DOHH2 (cell line): ENCODE measurements around the gene SLC36A2.

ENCODE experiments used
- H3F3A ChIP-seq: fragments of 200-600 bp; sonication (generic), shearing (Covaris generic); 2 replicates; pipeline ENCODE4 v1.6.0; 2016; ENCODE audit warnings: antibody characterized with exemption, mild to moderate bottlenecking; ENCODE audit not compliant: control insufficient read depth, insufficient read depth
- H3K27ac ChIP-seq: fragments of 200-600 bp; sonication (generic); 2 replicates; pipeline ENCODE4 v1.5.1; 2014; ENCODE audit warnings: low read depth, mild to moderate bottlenecking, low read length, moderate library complexity
- H3K27me3 ChIP-seq: fragments of 200-600 bp; sonication (generic); 2 replicates; pipeline ENCODE4 v1.6.1; 2014; ENCODE audit warnings: mild to moderate bottlenecking, low read length, mixed read lengths; ENCODE audit not compliant: control insufficient read depth
- H3K36me3 ChIP-seq: fragments of 200-600 bp; sonication (generic); 2 replicates; pipeline ENCODE4 v1.6.1; 2014; ENCODE audit warnings: mild to moderate bottlenecking, low read length, moderate library complexity, mixed read lengths; ENCODE audit not compliant: control insufficient read depth
- H3K4me1 ChIP-seq: fragments of 200-600 bp; sonication (generic); 2 replicates; pipeline ENCODE4 v1.6.1; 2014; ENCODE audit warnings: mild to moderate bottlenecking, low read length, mixed read lengths; ENCODE audit not compliant: control insufficient read depth
- H3K4me2 ChIP-seq: fragments of 200-600 bp; sonication (generic); 2 replicates; pipeline ENCODE4 v1.6.0; 2014; ENCODE audit warnings: mild to moderate bottlenecking, low read length, moderate library complexity
- H3K4me3 ChIP-seq: fragments of 200-600 bp; sonication (generic); 2 replicates; pipeline ENCODE4 v1.5.1; 2014; ENCODE audit warnings: mild to moderate bottlenecking, low read length, mixed read lengths
- H3K79me2 ChIP-seq: fragments of 200-600 bp; sonication (generic); 2 replicates; pipeline ENCODE4 v1.6.1; 2014; ENCODE audit warnings: mild to moderate bottlenecking, low read length, mixed read lengths; ENCODE audit not compliant: control insufficient read depth
- H3K9me2 ChIP-seq: fragments of 200-600 bp; sonication (generic); replicated peaks from 2 replicates; pipeline ENCODE4 v1.6.1; 2014; ENCODE audit warnings: mild to moderate bottlenecking, low read length, mixed read lengths; ENCODE audit not compliant: control insufficient read depth
- H3K9me3 ChIP-seq: fragments of 200-600 bp; sonication (generic); 2 replicates; pipeline ENCODE4 v1.6.1; 2014; ENCODE audit warnings: antibody characterized with exemption, low read length, mixed read lengths; ENCODE audit not compliant: control insufficient read depth, insufficient read depth
- H4K20me1 ChIP-seq: fragments of 200-600 bp; sonication (generic); 2 replicates; pipeline ENCODE4 v1.6.0; 2014; ENCODE audit warnings: low read depth, mild to moderate bottlenecking, antibody characterized with exemption, low read length, moderate library complexity; ENCODE audit not compliant: control insufficient read depth, insufficient read depth
- EZH2phosphoT487 ChIP-seq: fragments of 200-600 bp; sonication (generic); IDR thresholded peaks from 2 replicates; pipeline ENCODE4 v1.6.1; 2017; ENCODE audit warnings: borderline replicate concordance, mild to moderate bottlenecking, antibody characterized with exemption, low read length, moderate library complexity, mixed read lengths
- TF ChIP-seq, protein P1 (sequence below): fragments of 200-600 bp; sonication (generic); IDR thresholded peaks from one replicate; pipeline ENCODE4 v1.5.1; 2014; ENCODE audit warnings: antibody characterized with exemption, mild to moderate bottlenecking, low read depth, low read length; ENCODE audit not compliant: poor library complexity, severe bottlenecking

Gene SLC36A2

GRCh38 chr5:151348789-151349188 lies 1.4 kb upstream of the SLC36A2 start:
- no peak for TF ChIP-seq EZH2phosphoT487
- TF ChIP-seq, protein P1, sequence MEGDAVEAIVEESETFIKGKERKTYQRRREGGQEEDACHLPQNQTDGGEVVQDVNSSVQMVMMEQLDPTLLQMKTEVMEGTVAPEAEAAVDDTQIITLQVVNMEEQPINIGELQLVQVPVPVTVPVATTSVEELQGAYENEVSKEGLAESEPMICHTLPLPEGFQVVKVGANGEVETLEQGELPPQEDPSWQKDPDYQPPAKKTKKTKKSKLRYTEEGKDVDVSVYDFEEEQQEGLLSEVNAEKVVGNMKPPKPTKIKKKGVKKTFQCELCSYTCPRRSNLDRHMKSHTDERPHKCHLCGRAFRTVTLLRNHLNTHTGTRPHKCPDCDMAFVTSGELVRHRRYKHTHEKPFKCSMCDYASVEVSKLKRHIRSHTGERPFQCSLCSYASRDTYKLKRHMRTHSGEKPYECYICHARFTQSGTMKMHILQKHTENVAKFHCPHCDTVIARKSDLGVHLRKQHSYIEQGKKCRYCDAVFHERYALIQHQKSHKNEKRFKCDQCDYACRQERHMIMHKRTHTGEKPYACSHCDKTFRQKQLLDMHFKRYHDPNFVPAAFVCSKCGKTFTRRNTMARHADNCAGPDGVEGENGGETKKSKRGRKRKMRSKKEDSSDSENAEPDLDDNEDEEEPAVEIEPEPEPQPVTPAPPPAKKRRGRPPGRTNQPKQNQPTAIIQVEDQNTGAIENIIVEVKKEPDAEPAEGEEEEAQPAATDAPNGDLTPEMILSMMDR: no peak
- H3K4me3 ChIP-seq: no peak overlapping the region
- H3K9me2 ChIP-seq: no peaks in the 10 kb centered on the region
- H3K79me2 ChIP-seq: no peaks in the 10 kb centered on the region
- no peak overlapping the region for H3K4me2 ChIP-seq
- no peaks in the 10 kb centered on the region for H3F3A ChIP-seq
- H3K36me3 ChIP-seq: no peaks in the 10 kb centered on the region
- no peaks in the 10 kb centered on the region for H4K20me1 ChIP-seq
- H3K4me1 ChIP-seq: no peaks in the 10 kb centered on the region
- H3K27ac ChIP-seq: no peak overlapping the region
- H3K27me3 ChIP-seq: peaks cover 24% of the 10 kb centered on the region
- H3K9me3 ChIP-seq: no peaks in the 10 kb centered on the region

DNA sequence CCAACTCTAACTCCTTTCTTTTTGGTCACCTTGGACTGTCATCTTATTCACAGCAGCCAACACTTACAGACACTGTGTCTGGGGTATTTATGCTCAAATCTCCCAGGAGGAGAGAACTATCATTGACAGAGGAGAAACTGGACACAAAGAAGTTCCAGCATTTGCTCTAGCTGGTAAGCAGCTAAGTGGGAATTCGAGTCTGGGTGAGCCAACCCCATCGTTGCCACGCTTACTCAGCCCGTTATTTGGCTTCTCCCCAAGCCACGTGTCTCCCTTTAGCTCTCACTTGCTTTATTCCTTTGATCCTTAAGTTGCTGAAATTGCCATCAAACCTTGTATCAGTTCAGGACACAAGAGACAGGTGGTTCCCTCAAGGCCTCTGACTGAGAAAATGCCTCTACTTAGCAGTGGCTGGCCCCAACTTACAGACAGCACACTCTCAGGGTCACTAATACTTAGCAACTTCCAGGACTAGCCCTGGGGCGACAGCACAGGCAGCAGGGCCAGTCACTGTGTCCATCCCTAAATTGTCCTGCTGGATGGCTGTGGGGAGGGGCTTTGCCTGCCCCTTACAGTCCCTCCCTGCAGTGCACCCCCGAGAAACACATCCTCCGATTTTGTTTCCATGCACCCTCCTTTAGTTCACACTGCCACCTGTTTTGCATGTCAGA lies 1.4 kb downstream of the SLC36A2 start:
- H3K36me3 ChIP-seq: no peaks in the 10 kb centered on the region
- H3K9me3 ChIP-seq: no peaks in the 10 kb centered on the region
- H3K4me1 ChIP-seq: no peaks in the 10 kb centered on the region
- no peaks in the 10 kb centered on the region for H3K9me2 ChIP-seq
- H3K79me2 ChIP-seq: no peaks in the 10 kb centered on the region
- H3K27ac ChIP-seq: no peak overlapping the region
- no peaks in the 10 kb centered on the region for H4K20me1 ChIP-seq
- H3K27me3 ChIP-seq: peaks cover 33% of the 10 kb centered on the region
- no peak overlapping the region for H3K4me2 ChIP-seq
- no peak overlapping the region for H3K4me3 ChIP-seq
- TF ChIP-seq, protein P1: no peak
- no peak for TF ChIP-seq EZH2phosphoT487
- H3F3A ChIP-seq: no peaks in the 10 kb centered on the region

DNA sequence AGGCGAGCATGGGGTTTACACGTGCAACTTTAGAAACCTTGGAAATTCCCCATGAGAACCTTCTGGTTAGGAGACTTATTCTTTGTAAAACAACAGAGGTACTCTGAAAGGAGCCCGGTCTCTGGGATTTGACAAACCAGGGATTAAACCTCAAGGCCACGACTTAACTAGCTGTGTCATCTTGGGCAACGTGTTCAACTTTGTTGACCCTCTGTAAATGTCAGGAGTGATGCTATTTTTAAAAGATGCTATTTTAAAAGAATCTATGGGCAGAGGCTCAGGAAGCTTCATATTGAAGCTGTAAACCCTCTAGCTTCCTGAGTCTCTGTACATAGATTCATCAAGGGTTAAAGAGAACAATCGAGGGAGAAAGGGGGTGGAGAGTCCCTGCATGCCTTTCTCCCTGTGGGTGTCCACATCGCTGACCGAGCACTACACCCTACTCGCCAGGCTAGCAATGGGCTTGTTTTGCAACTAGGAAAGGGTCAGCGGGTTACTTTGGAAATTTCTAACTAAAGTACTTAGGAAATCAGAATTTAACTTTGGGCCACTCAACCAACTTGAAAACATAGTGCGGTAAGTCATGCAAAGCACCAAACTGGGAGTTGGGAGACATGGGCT lies 2.1 kb downstream of the SLC36A2 start:
- Histone ChIP-seq H3K4me2 (no peak overlapping the region), H3F3A (no peaks in the 10 kb centered on the region), H3K9me2 (no peaks in the 10 kb centered on the region), H3K79me2 (no peaks in the 10 kb centered on the region), H3K4me1 (no peaks in the 10 kb centered on the region), H3K27me3 (peaks cover 36% of the 10 kb centered on the region), H3K27ac (no peak overlapping the region), H3K4me3 (no peak overlapping the region), H4K20me1 (no peaks in the 10 kb centered on the region), H3K9me3 (no peaks in the 10 kb centered on the region), H3K36me3 (no peaks in the 10 kb centered on the region)
- no peak for TF ChIP-seq EZH2phosphoT487
- TF ChIP-seq, protein P1: no peak
